SK-N-SH (cell line): ENCODE results near the gene AVP. TPM values are rescaled to one million over a fixed set of nuclear protein-coding genes. Genes with fewer than 3 reads are reported as not detected.

Experiments used
- CTCF ChIA-PET: fragments of 300-600, 350-600 bp; formaldehyde crosslinking; extraction: SDS; loops from one replicate; lab custom pipeline; 2021; lab: Yijun Ruan, JAX
- POLR2A ChIA-PET: fragments of 350-600 bp; sonication (Branson Sonifier 250); formaldehyde crosslinking; extraction: SDS; loops from one replicate; lab custom pipeline; 2020; ENCODE audit warnings: antibody characterized with exemption, inconsistent platforms; lab: Yijun Ruan, JAX
- DNase-seq: peaks from one replicate; pipeline ENCODE4 v3.0.0; 2012
- H2AFZ ChIP-seq: fragments of 200-600 bp; sonication (generic); 2 replicates; pipeline ENCODE4 v1.8.1; 2016; ENCODE audit warnings: antibody characterized with exemption, mild to moderate bottlenecking, low read depth
- H3F3A ChIP-seq: fragments of 200-600 bp; sonication (generic); replicated peaks from 2 replicates; pipeline ENCODE3; 2016; ENCODE audit warnings: antibody characterized with exemption, mild to moderate bottlenecking; ENCODE audit not compliant: insufficient read depth
- H3K27ac ChIP-seq, 2 experiments: fragments of 200-500 bp in 1 of 2; fragments of 200-600 bp in 1 of 2; sonication (Bioruptor generic) in 1 of 2; sonication (generic), shearing (Covaris generic) in 1 of 2; 2 replicates each; pipeline versions ENCODE4 v1.5.1 to v1.6.1; 2014 to 2016; ENCODE audit warnings: low read depth in 2 of 2, inconsistent platforms in 1 of 2, low read length in 1 of 2, mild to moderate bottlenecking in 1 of 2, mixed read lengths in 1 of 2
- H3K27me3 ChIP-seq: fragments of 200-600 bp; sonication (generic), shearing (Covaris generic); 2 replicates; pipeline ENCODE4 v1.6.1; 2016; ENCODE audit warnings: mixed run types; ENCODE audit not compliant: insufficient read depth
- H3K36me3 ChIP-seq, 2 experiments: fragments of 200-500 bp in 1 of 2; fragments of 200-600 bp in 1 of 2; sonication (Bioruptor generic) in 1 of 2; sonication (generic) in 1 of 2; replicated peaks in 1 of 2; 2 replicates each; pipeline versions ENCODE3 to v1.5.1; 2014 to 2016; ENCODE audit warnings: low read length in 1 of 2, mild to moderate bottlenecking in 1 of 2; ENCODE audit not compliant: insufficient read depth in 2 of 2, control insufficient read depth in 1 of 2
- H3K4me1 ChIP-seq, 2 experiments: fragments of 200-500 bp in 1 of 2; fragments of 200-600 bp in 1 of 2; sonication (Bioruptor generic) in 1 of 2; sonication (generic), shearing (Covaris generic) in 1 of 2; 2 replicates each; pipeline versions ENCODE4 v1.5.1 to v1.6.1; 2014 to 2016; ENCODE audit warnings: low read depth in 1 of 2, low read length in 1 of 2, mixed run types in 1 of 2; ENCODE audit not compliant: insufficient read depth in 2 of 2, control insufficient read depth in 1 of 2
- H3K4me2 ChIP-seq: fragments of 200-600 bp; sonication (generic), shearing (Covaris generic); 2 replicates; pipeline ENCODE4 v1.6.1; 2017; ENCODE audit warnings: mixed run types
- H3K4me3 ChIP-seq, 2 experiments: fragments of 200-500 bp in 1 of 2; fragments of 200-600 bp in 1 of 2; sonication (Bioruptor generic) in 1 of 2; sonication (generic), shearing (Covaris generic) in 1 of 2; 2 replicates each; pipeline versions ENCODE4 v1.5.1 to v1.8.1; 2014 to 2016; ENCODE audit warnings: low read depth in 2 of 2, inconsistent platforms in 1 of 2, low read length in 1 of 2, mild to moderate bottlenecking in 1 of 2, mixed read lengths in 1 of 2, moderate library complexity in 1 of 2
- H3K79me2 ChIP-seq: fragments of 200-600 bp; sonication (generic); 2 replicates; pipeline ENCODE4 v1.8.1; 2017; ENCODE audit warnings: mild to moderate bottlenecking; ENCODE audit not compliant: insufficient read depth
- H3K9ac ChIP-seq: fragments of 200-600 bp; sonication (generic); 2 replicates; pipeline ENCODE4 v1.6.1; 2017; ENCODE audit warnings: mixed run types
- H3K9me2 ChIP-seq: fragments of 200-600 bp; sonication (generic); 2 replicates; pipeline ENCODE4 v1.6.1; 2017; ENCODE audit warnings: mixed run types
- H3K9me3 ChIP-seq: fragments of 200-600 bp; sonication (generic); 2 replicates; pipeline ENCODE4 v1.6.1; 2017; ENCODE audit warnings: mixed run types, mild to moderate bottlenecking, moderate library complexity
- H4K20me1 ChIP-seq: fragments of 200-600 bp; sonication (generic); 2 replicates; pipeline ENCODE4 v1.6.1; 2017; ENCODE audit warnings: mild to moderate bottlenecking, mixed run types; ENCODE audit not compliant: insufficient read depth
- EP300 ChIP-seq, 2 experiments: IDR thresholded peaks; 2 replicates each; pipeline versions ENCODE4 v1.4.0 to v1.6.1; 2012; ENCODE audit warnings: borderline replicate concordance in 1 of 2, low read depth in 1 of 2, low read length in 1 of 2
- EZH2phosphoT487 ChIP-seq: fragments of 200-600 bp; sonication (generic); IDR thresholded peaks from 2 replicates; pipeline ENCODE4 v1.6.1; 2017; ENCODE audit warnings: low read depth, mixed run types, mild to moderate bottlenecking, antibody characterized with exemption, moderate library complexity, borderline replicate concordance
- FOXJ3 ChIP-seq: sonication (generic); formaldehyde crosslinking; IDR thresholded peaks from 2 replicates; pipeline ENCODE4 v1.5.1; 2020; ENCODE audit warnings: mild to moderate bottlenecking, missing genetic modification reagents
- GABPA ChIP-seq: IDR thresholded peaks from 2 replicates; pipeline ENCODE4 v1.4.0; 2012; ENCODE audit warnings: low read depth, mild to moderate bottlenecking
- GATA2 ChIP-seq: sonication (generic); formaldehyde crosslinking; IDR thresholded peaks from 2 replicates; pipeline ENCODE4 v1.5.0; 2020; ENCODE audit warnings: mild to moderate bottlenecking, missing genetic modification reagents
- MXI1 ChIP-seq: IDR thresholded peaks from 2 replicates; pipeline ENCODE4 v1.6.1; 2012; ENCODE audit warnings: mild to moderate bottlenecking, low read depth, low read length, improper control_type of control experiment
- POLR2AphosphoS5 ChIP-seq: IDR thresholded peaks from 2 replicates; pipeline ENCODE4 v1.6.1; 2012; ENCODE audit warnings: low read depth, low read length
- RAD21 ChIP-seq: IDR thresholded peaks from 2 replicates; pipeline ENCODE4 v1.6.1; 2012; ENCODE audit warnings: mild to moderate bottlenecking, low read length
- SMC3 ChIP-seq: IDR thresholded peaks from 2 replicates; pipeline ENCODE4 v1.6.1; 2012; ENCODE audit warnings: low read depth, low read length, improper control_type of control experiment
- USF1 ChIP-seq: IDR thresholded peaks from 2 replicates; pipeline ENCODE4 v1.4.0; 2012; ENCODE audit warnings: low read depth, borderline replicate concordance
- ZBTB33 ChIP-seq: IDR thresholded peaks from 2 replicates; pipeline ENCODE4 v1.4.0; 2012; ENCODE audit warnings: low read depth, borderline replicate concordance
- WGBS: methylation state at CpG from one replicate; pipeline ENCODE4 v1.1.6; 2017; ENCODE audit warnings: low lambda C conversion rate; 5-methylcytosine and 5-hydroxymethylcytosine counted together
- polyA plus RNA-seq, 3 experiments: library from polyadenylated mRNA; depleted of rRNA; stranded (reverse); fragments of >200 nt; gene quantifications; 2 replicates each; pipeline ENCODE4 v1.2.3, GENCODE V29; 2012
- TF ChIP-seq, protein P1 (sequence below): IDR thresholded peaks from 2 replicates; pipeline ENCODE4 v1.4.0; 2012; ENCODE audit warnings: low read depth
- TF ChIP-seq, protein P2 (sequence below): fragments of 200-600 bp; sonication (generic); IDR thresholded peaks from 2 replicates; pipeline ENCODE4 v1.6.1; 2017; ENCODE audit warnings: antibody characterized with exemption, mild to moderate bottlenecking, moderate library complexity

AVP gene
- polyA plus RNA-seq, 1 of the 3 experiments (the other 2 are of a cell fraction) = not detected

DNA sequence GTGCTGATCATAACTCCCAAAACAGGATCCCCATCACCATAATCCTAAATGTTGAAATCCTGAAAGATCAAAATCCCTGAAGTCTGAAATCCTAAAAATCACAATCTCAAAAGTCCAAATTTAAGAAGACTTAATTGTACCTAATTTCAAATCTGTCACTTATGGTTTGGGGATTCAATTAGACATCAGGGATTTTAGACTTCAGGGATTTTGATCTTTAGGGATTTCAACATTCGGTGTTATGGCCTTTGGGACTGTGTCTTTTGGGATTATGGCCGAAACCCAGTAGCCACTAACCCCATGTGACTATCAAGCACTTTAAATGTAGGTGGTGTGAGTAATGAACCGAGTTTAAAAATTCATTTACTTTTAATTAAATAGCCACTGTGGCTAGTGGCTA, 21.7 kb upstream of the AVP start (continued):
- TF ChIP-seq POLR2AphosphoS5 (no peak), SMC3 (no peak)

- TF ChIP-seq, protein P1, sequence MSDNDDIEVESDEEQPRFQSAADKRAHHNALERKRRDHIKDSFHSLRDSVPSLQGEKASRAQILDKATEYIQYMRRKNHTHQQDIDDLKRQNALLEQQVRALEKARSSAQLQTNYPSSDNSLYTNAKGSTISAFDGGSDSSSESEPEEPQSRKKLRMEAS = no peak
- TF ChIP-seq, protein P2, sequence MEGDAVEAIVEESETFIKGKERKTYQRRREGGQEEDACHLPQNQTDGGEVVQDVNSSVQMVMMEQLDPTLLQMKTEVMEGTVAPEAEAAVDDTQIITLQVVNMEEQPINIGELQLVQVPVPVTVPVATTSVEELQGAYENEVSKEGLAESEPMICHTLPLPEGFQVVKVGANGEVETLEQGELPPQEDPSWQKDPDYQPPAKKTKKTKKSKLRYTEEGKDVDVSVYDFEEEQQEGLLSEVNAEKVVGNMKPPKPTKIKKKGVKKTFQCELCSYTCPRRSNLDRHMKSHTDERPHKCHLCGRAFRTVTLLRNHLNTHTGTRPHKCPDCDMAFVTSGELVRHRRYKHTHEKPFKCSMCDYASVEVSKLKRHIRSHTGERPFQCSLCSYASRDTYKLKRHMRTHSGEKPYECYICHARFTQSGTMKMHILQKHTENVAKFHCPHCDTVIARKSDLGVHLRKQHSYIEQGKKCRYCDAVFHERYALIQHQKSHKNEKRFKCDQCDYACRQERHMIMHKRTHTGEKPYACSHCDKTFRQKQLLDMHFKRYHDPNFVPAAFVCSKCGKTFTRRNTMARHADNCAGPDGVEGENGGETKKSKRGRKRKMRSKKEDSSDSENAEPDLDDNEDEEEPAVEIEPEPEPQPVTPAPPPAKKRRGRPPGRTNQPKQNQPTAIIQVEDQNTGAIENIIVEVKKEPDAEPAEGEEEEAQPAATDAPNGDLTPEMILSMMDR = no peak
- TF ChIP-seq EP300 (IDR thresholded peaks at IDR 0.05; ENCODE audit: borderline replicate concordance in 1 of 2, low read depth in 1 of 2, low read length in 1 of 2) (no peak), FOXJ3 (CRISPR knock-in tag) (no peak), GATA2 (CRISPR knock-in tag) (no peak), POLR2AphosphoS5 (no peak)
- Histone ChIP-seq H3K9me3 (no peaks in the 10 kb centered on the region), H3K36me3 (peaks cover 0 to 14% of the 10 kb centered on the region in 2 experiments), H3K79me2 (no peaks in the 10 kb centered on the region), H3F3A (no peaks in the 10 kb centered on the region), H3K4me3 (no peak overlapping the region), H3K9ac (no peak overlapping the region), H3K27me3 (no peaks in the 10 kb centered on the region), H3K4me2 (no peak overlapping the region), H3K27ac (no peak overlapping the region), H2AFZ (no peak overlapping the region), H3K9me2 (no peaks in the 10 kb centered on the region), H3K4me1 (no peaks in the 10 kb centered on the region), H4K20me1 (no peaks in the 10 kb centered on the region)
- DNase-seq = no peak
- WGBS = 95% methylated on average over 18 of the region's 18 CpGs
- POLR2A ChIA-PET = interaction anchor here (0.7 kb wide), 1 partner anchor 372 kb away, joined by 3 read pairs; no protein-coding TSS in a partner anchor
- CTCF ChIA-PET = interaction anchor here (1.1 kb wide), 1 partner anchor 211 kb away, joined by 4 read pairs; no protein-coding TSS in a partner anchor
These were observed 21.0 kb upstream of the AVP start for GRCh38 chr20:3105256-3106137.

GRCh38 chr20:3103369-3104032, 19.0 kb upstream of the AVP start:
- H3K27me3 ChIP-seq = no peaks in the 10 kb centered on the region
- no peak overlapping the region for H2AFZ ChIP-seq
- WGBS = 68% methylated on average over 3 of the region's 3 CpGs
- DNase-seq = no peak
- H3F3A ChIP-seq = no peaks in the 10 kb centered on the region
- H3K27ac ChIP-seq = no peak overlapping the region
- H3K4me3 ChIP-seq = no peak overlapping the region
- no peak overlapping the region for H3K9ac ChIP-seq
- no peaks in the 10 kb centered on the region for H3K4me1 ChIP-seq
- H3K4me2 ChIP-seq = no peak overlapping the region
- CTCF ChIA-PET = interaction anchor here (0.8 to 1.5 kb wide), 2 partner anchors 10 to 50 kb away, joined by 3 to 5 read pairs; no protein-coding TSS in a partner anchor
- peaks cover 0 to 3% of the 10 kb centered on the region in 2 experiments for H3K36me3 ChIP-seq
- no peaks in the 10 kb centered on the region for H3K9me3 ChIP-seq
- POLR2A ChIA-PET = no interaction called here
- H3K9me2 ChIP-seq = no peaks in the 10 kb centered on the region
- no peaks in the 10 kb centered on the region for H3K79me2 ChIP-seq
- no peaks in the 10 kb centered on the region for H4K20me1 ChIP-seq
- TF ChIP-seq MXI1 (no peak), EZH2phosphoT487 (no peak), POLR2AphosphoS5 (no peak), GABPA (no peak), RAD21 (no peak), ZBTB33 (no peak), USF1 (no peak)
- TF ChIP-seq, protein P1 = no peak
